Panc1 (cell line): ENCODE measurements around the gene TPRN.

ENCODE experiments used
- POLR2AphosphoS5 ChIP-seq: IDR thresholded peaks from 2 replicates; pipeline ENCODE4 v1.6.1; 2012; ENCODE audit warnings: mild to moderate bottlenecking, low read depth, low read length, moderate library complexity
- REST ChIP-seq, 2 experiments: IDR thresholded peaks; 2 replicates each; pipeline ENCODE4 v1.6.1; 2011 to 2012; ENCODE audit warnings: low read depth in 2 of 2, control low read depth in 1 of 2, low read length in 1 of 2, mild to moderate bottlenecking in 1 of 2, moderate library complexity in 1 of 2; ENCODE audit not compliant: insufficient read depth in 1 of 2
- SIN3A ChIP-seq: IDR thresholded peaks from 2 replicates; pipeline ENCODE4 v1.6.1; 2012; ENCODE audit warnings: low read depth, mild to moderate bottlenecking, low read length, moderate library complexity, borderline replicate concordance; ENCODE audit not compliant: insufficient read depth
- TCF7L2 ChIP-seq: IDR thresholded peaks from 2 replicates; pipeline ENCODE4 v1.6.1; 2011; ENCODE audit warnings: mild to moderate bottlenecking, low read depth, low read length, inconsistent platforms
- TF ChIP-seq, protein P1 (sequence below): fragments of 450-650 bp; IDR thresholded peaks from 2 replicates; pipeline ENCODE4 v1.5.1; 2017; ENCODE audit warnings: mild to moderate bottlenecking

DNA sequence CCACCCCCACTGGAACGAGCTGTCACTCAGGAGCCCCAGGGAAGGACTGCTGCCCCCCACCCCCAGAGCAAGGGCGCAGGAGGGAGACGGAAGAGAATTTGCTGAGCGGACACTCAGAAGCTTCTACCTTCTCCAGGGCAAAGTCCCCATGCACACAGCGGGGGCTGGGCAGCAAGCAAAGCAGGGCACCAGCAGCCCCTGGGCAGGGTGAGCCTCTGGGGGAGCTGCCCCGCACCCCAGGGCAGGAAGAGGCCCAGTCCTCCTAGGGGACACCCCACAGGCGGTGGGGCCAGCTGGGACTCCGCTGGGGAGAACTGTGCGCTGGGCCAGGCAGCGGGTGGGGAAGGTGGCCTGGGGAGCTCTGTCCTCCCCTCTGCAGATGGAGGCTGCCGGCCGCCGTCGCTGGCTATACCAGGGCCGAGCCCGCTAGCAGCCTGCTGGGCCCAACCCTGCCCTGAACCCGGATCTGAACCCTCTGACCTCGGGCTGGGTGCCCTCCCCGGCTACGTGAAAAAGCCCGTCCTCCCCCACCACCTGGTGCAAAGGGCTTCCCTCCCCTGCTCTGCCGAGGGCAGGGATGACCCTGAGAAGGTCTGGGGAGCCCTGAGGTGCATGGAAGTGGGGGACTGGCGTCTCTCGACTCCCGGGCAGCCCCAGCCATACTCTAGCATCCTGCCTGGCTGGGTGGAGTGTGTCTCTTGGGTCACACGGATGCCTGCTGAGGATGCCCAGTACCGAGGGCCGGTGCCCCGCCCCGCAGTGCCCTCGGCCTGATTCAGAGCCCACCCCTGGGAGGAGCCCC, 29.6 kb upstream of the TPRN start:
- TF ChIP-seq, protein P1, sequence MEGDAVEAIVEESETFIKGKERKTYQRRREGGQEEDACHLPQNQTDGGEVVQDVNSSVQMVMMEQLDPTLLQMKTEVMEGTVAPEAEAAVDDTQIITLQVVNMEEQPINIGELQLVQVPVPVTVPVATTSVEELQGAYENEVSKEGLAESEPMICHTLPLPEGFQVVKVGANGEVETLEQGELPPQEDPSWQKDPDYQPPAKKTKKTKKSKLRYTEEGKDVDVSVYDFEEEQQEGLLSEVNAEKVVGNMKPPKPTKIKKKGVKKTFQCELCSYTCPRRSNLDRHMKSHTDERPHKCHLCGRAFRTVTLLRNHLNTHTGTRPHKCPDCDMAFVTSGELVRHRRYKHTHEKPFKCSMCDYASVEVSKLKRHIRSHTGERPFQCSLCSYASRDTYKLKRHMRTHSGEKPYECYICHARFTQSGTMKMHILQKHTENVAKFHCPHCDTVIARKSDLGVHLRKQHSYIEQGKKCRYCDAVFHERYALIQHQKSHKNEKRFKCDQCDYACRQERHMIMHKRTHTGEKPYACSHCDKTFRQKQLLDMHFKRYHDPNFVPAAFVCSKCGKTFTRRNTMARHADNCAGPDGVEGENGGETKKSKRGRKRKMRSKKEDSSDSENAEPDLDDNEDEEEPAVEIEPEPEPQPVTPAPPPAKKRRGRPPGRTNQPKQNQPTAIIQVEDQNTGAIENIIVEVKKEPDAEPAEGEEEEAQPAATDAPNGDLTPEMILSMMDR, result no peak
- TF ChIP-seq POLR2AphosphoS5 (no peak), SIN3A (no peak), TCF7L2 (no peak), REST (IDR thresholded peaks at IDR 0.05; ENCODE audit: insufficient read depth in 1 of 2, low read depth in 2 of 2, low read length in 1 of 2) (no peak)
